Dedifferentiated amniotic fluid mesenchymal stem cell (primary cell): ENCODE measurements around the gene OVCH2.
"Not testable (repeated sequence)": the region's sequence is repeated elsewhere in the genome, so short reads cannot be mapped to it uniquely, and the experiment has no call there.

Source experiments
- DNase-seq: peaks from one replicate; pipeline ENCODE4 v3.0.0-alpha.2; 2016; ENCODE audit errors: extremely low spot score

The OVCH2 gene

GRCh38 chr11:7671347-7672215 lies 34.7 kb downstream of the OVCH2 start:
- DNase-seq: no peak

GRCh38 chr11:7670641-7671040 lies 35.6 kb downstream of the OVCH2 start:
- DNase-seq: no peak

GRCh38 chr11:7668911-7669310 lies 37.4 kb downstream of the OVCH2 start:
- DNase-seq: no peak

GRCh38 chr11:7668464-7668863 lies 37.8 kb downstream of the OVCH2 start:
- DNase-seq: no peak

GRCh38 chr11:7667460-7667859 lies 38.8 kb downstream of the OVCH2 start:
- DNase-seq: no peak

- DNase-seq: no peak
Measured at GRCh38 chr11:7666292-7666866, 39.9 kb downstream of the OVCH2 start.

- peak; percentile 40 for DNase-seq
Measured at GRCh38 chr11:7665473-7666291, 40.6 kb downstream of the OVCH2 start.

- DNase-seq: no peak
Measured at GRCh38 chr11:7664867-7665266, 41.4 kb downstream of the OVCH2 start.

GRCh38 chr11:7663531-7663930 lies 42.7 kb downstream of the OVCH2 start:
- DNase-seq: not testable (repeated sequence)

- peak; percentile 70 for DNase-seq
Measured at GRCh38 chr11:7657306-7658025, 48.8 kb downstream of the OVCH2 start.

GRCh38 chr11:7656704-7657103 lies 49.6 kb downstream of the OVCH2 start:
- DNase-seq: no peak

GRCh38 chr11:7655253-7656217 lies 50.7 kb downstream of the OVCH2 start:
- no peak for DNase-seq

- DNase-seq: no peak
Measured at GRCh38 chr11:7654195-7654705, 52.0 kb downstream of the OVCH2 start.

- DNase-seq: no peak
Measured at GRCh38 chr11:7651700-7652099, 54.6 kb downstream of the OVCH2 start.

- DNase-seq: no peak
Measured at GRCh38 chr11:7651140-7651551, 55.1 kb downstream of the OVCH2 start.

- DNase-seq: no peak
Measured at GRCh38 chr11:7648264-7648663, 58.0 kb downstream of the OVCH2 start.

GRCh38 chr11:7646866-7647265 lies 59.4 kb downstream of the OVCH2 start:
- DNase-seq: no peak

- DNase-seq: no peak
Measured at GRCh38 chr11:7645206-7645605, 61.1 kb downstream of the OVCH2 start.

GRCh38 chr11:7643314-7643713 lies 63.0 kb downstream of the OVCH2 start:
- DNase-seq: no peak

GRCh38 chr11:7642747-7643146 lies 63.5 kb downstream of the OVCH2 start:
- no peak for DNase-seq
